Activated CD8-positive, alpha-beta memory T cell treated with anti-CD3 and anti-CD28 coated beads, Interleukin-2, amount 10 ng/mL, durations not matched to agents 7 days and 5 days (primary cell): ENCODE results near the gene TTLL12. TPM values are rescaled to one million over a fixed set of nuclear protein-coding genes. Genes with fewer than 3 reads are reported as not detected.
"Not testable (repeated sequence)": the region's sequence is repeated elsewhere in the genome, so short reads cannot be mapped to it uniquely, and the experiment has no call there.

ENCODE experiments used
- ATAC-seq: fragments of 150-1000 bp; cut with Tn5 transposase; one replicate; pipeline ENCODE4 v1.10.0; 2021; ENCODE audit warnings: moderate library complexity
- CTCF ChIA-PET: fragments of 350-600 bp; sonication (Branson Sonifier 250); formaldehyde crosslinking; loops from one replicate; lab custom pipeline; 2021; ENCODE audit warnings: antibody characterized with exemption; lab: Charles Lee
- DNase-seq: peaks from one replicate; pipeline ENCODE4 v3.0.0-alpha.2; 2020
- H3K27ac Mint-ChIP-seq: one replicate; pipeline ENCODE4 v1.8.0; 2021; ENCODE audit warnings: mild to moderate bottlenecking, mixed read lengths
- H3K27me3 Mint-ChIP-seq: one replicate; pipeline ENCODE4 v1.8.0; 2021; ENCODE audit warnings: mixed read lengths
- H3K36me3 Mint-ChIP-seq: one replicate; pipeline ENCODE4 v1.8.0; 2021; ENCODE audit warnings: mild to moderate bottlenecking, mixed read lengths
- H3K4me1 Mint-ChIP-seq: one replicate; pipeline ENCODE4 v1.8.0; 2021; ENCODE audit warnings: mixed read lengths
- H3K4me3 Mint-ChIP-seq: one replicate; pipeline ENCODE4 v1.8.0; 2021; ENCODE audit warnings: mild to moderate bottlenecking, moderate library complexity, mixed read lengths
- H3K9me3 Mint-ChIP-seq: one replicate; pipeline ENCODE4 v1.8.0; 2022; ENCODE audit warnings: low read depth, mixed read lengths
- total RNA-seq, 2 experiments: library from RNA; stranded (reverse); gene quantifications; one replicate each; pipeline ENCODE4 v1.2.3, GENCODE V29; 2021

TTLL12 gene
- total RNA-seq, 2 experiments from 2014 or later = 40.3 to 49.7 TPM

DNA sequence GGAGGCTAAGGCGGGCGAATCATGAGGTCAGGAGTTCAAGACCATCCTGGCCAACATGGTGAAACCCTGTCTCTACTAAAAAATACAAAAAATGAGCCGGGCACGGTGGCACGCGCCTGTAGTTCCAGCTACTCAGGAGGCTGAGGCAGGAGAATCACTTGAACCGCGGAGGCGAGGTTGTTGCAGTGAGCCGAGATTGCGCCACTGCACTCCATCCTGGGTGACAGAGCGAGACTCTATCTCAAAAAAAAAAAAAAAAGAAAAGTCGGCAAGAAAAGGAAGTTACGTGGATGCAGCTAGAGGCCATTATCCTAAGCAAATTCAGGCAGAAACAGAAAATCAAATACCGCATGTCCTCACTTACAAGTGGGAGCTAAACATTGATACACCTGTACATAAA is 40.6 kb downstream of the TTLL12 start:
- peaks cover 38% of the 10 kb centered on the region for H3K4me1 Mint-ChIP-seq
- CTCF ChIA-PET = interaction anchor here (0.7 to 1.0 kb wide), 2 partner anchors 193 to 200 kb away, joined by 3 to 4 read pairs; no protein-coding TSS in a partner anchor
- not testable (repeated sequence) for ATAC-seq, DNase-seq, H3K9me3 Mint-ChIP-seq, H3K27ac Mint-ChIP-seq, H3K4me3 Mint-ChIP-seq, H3K27me3 Mint-ChIP-seq, H3K36me3 Mint-ChIP-seq

DNA sequence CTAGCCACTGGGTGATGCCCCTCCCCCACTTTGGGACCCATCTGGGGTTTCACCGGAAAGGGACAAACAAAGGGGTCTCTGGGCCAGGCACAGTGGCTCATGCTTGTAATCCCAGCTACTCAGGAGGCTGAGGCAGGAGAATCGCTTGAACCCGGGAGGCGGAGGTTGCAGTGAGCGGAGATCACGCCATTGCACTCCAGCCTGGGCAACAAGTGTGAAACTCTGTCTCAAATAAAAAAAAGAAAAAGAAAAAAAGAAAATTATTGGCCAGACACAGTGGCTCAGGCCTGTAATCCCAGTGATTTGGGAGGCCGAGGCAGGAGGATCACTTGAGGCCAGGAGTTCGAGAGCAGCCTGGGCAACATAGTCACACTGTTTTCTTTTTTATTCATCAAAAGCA is 41.6 kb downstream of the TTLL12 start:
- not testable (repeated sequence) for H3K4me3 Mint-ChIP-seq, ATAC-seq, H3K27ac Mint-ChIP-seq, H3K36me3 Mint-ChIP-seq, DNase-seq, H3K9me3 Mint-ChIP-seq, H3K27me3 Mint-ChIP-seq
- peaks cover 37% of the 10 kb centered on the region for H3K4me1 Mint-ChIP-seq
- CTCF ChIA-PET = interaction anchor here (1.0 kb wide), 1 partner anchor 201 kb away, joined by 3 read pairs; no protein-coding TSS in a partner anchor

DNA sequence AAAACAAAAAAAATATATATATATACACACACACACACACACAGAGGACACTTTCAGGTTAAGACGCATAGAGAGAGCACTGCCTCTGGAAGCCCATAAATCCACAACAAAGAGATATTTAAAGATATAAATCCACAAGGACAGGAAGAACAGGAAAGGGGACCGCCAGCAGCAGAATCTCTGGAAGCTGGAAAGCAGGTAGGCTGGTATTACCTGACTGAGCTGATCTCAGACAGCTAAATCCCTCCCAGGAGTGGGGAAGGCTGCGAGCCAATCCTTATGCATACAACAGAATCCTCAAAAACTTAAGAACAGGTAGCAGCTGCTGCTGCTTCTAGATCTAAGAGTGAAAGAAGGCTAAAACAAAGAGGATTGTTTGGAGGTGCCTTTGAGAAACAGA is 42.0 kb downstream of the TTLL12 start:
- Mint-ChIP-seq H3K27ac (no peak overlapping the region), H3K9me3 (no peaks in the 10 kb centered on the region), H3K27me3 (no peaks in the 10 kb centered on the region), H3K36me3 (peaks cover 7% of the 10 kb centered on the region), H3K4me3 (no peak overlapping the region), H3K4me1 (peaks cover 37% of the 10 kb centered on the region)
- DNase-seq (no peak), ATAC-seq (no peak)
- CTCF ChIA-PET = no interaction called here

DNA sequence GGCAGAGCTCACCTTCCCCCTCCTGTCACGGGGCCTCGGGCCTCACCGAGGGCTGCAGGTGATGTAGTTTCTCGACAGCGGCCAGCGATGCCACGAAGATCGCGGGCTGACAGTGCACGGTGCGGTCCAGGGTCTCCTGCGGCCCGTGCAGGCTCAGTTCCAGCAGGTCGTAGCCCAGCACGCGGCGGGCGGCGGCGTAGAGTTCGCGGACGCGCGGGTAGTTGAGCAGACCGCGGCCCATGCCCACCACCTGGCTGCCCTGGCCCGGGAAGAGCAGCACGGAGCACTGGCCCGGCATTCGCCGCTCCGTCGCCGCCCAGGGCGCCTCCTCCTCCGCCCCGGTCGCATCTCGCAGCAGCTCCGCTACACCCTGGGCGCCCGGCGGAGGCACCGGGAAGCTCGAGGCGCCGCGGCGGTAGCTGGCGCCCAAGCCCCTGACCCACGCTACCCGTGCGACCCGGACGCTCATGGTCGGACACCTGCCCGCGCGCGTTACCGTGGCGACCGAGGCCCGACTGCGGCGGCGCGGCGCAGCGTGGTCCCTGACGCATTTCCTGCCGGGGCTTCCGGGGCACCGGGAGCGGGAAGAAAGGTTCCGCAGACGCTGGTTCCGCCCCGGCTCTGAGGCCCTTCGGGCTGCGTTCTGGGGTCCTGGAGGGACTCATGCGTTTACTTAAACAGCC is 43.9 kb downstream of the TTLL12 start, which contains the start of gene MCAT:
MCAT (minus strand) TSS at position 519 of the 683 bp plus-strand sequence; CDS start at position 469, 50 bp downstream.
- H3K36me3 Mint-ChIP-seq = peaks cover 11% of the 10 kb centered on the region
- ATAC-seq = peak; percentile 90
- H3K4me3 Mint-ChIP-seq = peak within 1 kb of the TSS; percentile 91
- CTCF ChIA-PET = interaction anchor here (0.6 to 2.3 kb wide), 5 partner anchors 10 to 1471 kb away, joined by 3 to 10 read pairs (median 3); partner anchors contain the start of gene BIK
- H3K27ac Mint-ChIP-seq = peak within 1 kb of the TSS; percentile 90
- H3K27me3 Mint-ChIP-seq = no peaks in the 10 kb centered on the region
- no peaks in the 10 kb centered on the region for H3K9me3 Mint-ChIP-seq
- peaks cover 30% of the 10 kb centered on the region for H3K4me1 Mint-ChIP-seq
- peak; percentile 88 for DNase-seq

DNA sequence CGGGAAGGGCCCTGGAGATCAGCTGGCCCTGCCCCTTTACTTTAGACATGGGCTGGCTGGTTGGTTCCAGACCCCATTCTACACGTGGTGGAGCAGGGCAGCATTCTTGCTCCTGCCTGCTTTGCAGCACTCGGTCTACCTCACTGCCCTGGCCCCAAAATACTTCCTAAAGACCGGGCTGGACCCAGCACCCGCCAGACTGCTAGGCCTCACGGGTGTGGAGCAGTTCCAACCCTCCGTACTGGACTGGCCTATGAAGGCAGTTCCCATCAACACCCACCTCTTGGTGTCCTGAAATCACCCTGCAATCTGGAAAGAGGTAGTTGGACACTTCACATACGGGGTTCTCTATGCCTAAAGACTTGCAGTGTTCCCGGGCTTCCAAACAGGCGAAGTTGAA is 50.1 kb downstream of the TTLL12 start:
- CTCF ChIA-PET = interaction anchor here (0.6 to 2.1 kb wide), 6 partner anchors 10 to 428 kb away, joined by 3 to 11 read pairs (median 4); partner anchors contain the start of gene BIK
- no peak for ATAC-seq
- DNase-seq = no peak
- H3K27ac Mint-ChIP-seq = no peak overlapping the region
- H3K27me3 Mint-ChIP-seq = no peaks in the 10 kb centered on the region
- peaks cover 21% of the 10 kb centered on the region for H3K36me3 Mint-ChIP-seq
- H3K4me3 Mint-ChIP-seq = no peak overlapping the region
- peaks cover 9% of the 10 kb centered on the region for H3K4me1 Mint-ChIP-seq
- no peaks in the 10 kb centered on the region for H3K9me3 Mint-ChIP-seq

DNA sequence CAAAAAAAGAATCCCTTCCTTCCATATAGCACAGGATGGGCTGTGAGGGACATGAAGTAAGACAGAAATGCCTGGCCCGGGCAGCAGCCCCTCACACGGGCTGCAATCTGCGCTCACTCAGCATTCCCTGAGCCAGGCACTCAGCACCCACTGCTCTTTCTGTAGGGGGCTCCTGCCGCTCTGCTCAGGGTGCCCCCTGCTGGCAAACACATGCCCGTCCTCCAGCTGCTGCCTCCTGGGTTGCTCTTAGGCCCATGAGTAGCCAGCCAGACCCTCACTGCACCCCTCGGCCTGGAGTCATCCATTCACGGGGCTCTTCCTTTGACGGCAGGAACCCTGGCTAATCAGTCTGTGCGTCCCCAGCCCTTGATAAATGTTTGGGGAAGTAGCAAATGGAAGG is 50.7 kb downstream of the TTLL12 start:
- DNase-seq (peak; percentile 56), ATAC-seq (peak; percentile 68)
- peaks cover 5% of the 10 kb centered on the region for H3K4me1 Mint-ChIP-seq
- H3K9me3 Mint-ChIP-seq = no peaks in the 10 kb centered on the region
- CTCF ChIA-PET = interaction anchor here (0.6 to 2.1 kb wide), 6 partner anchors 10 to 428 kb away, joined by 3 to 11 read pairs (median 4); partner anchors contain the start of gene BIK
- H3K27me3 Mint-ChIP-seq = no peaks in the 10 kb centered on the region
- H3K27ac Mint-ChIP-seq = no peak overlapping the region
- no peak overlapping the region for H3K4me3 Mint-ChIP-seq
- H3K36me3 Mint-ChIP-seq = peaks cover 21% of the 10 kb centered on the region

DNA sequence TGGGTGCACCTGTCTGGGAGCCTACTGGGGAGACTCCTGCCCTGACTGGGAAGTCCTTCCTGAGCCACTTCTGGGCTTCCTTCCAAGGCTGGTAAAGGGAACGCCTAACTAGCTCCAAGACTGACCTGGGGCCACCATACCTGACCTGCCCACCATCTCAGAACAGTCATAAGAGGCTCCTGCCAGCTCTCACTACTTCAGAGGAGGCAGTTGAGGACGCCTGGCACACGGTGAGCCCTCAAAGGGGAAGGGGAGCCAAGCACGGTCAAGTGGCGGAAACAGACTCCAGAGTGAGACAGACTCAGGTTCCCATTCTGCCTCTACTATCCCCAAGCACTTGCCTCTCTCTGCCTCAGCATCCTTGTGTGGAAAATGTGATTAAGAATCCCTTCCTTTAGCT is 51.4 kb downstream of the TTLL12 start:
- Mint-ChIP-seq H3K4me3 (no peak overlapping the region), H3K27me3 (no peaks in the 10 kb centered on the region), H3K36me3 (peaks cover 18% of the 10 kb centered on the region), H3K4me1 (no peaks in the 10 kb centered on the region), H3K9me3 (no peaks in the 10 kb centered on the region), H3K27ac (no peak overlapping the region)
- ATAC-seq = no peak
- DNase-seq = no peak
- CTCF ChIA-PET = interaction anchor here (1.2 to 2.1 kb wide), 4 partner anchors 9 to 28 kb away, joined by 3 to 11 read pairs (median 6); partner anchors contain the start of gene BIK

DNA sequence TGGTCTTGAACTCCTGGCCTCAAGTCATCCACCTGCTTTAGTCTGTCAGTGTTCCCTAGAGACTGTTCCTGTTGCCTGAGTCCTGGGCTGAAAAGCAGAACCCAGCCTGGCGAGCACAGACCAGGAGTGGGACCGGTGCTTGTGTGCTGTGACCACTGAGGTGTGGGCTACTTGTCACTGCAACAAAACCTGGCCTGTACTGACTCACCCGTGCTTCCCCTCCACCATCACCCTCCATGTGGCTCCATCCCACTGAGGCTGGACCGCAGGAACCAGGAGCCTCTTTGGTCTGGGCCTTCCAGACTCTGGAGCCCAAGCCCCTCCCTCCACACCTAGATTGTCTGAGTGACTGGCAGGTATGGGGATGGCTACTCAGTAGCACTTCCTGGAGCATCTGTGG is 52.4 kb downstream of the TTLL12 start:
- ATAC-seq (no peak), DNase-seq (no peak)
- peaks cover 13% of the 10 kb centered on the region for H3K36me3 Mint-ChIP-seq
- no peaks in the 10 kb centered on the region for H3K27me3 Mint-ChIP-seq
- no peak overlapping the region for H3K27ac Mint-ChIP-seq
- no peak overlapping the region for H3K4me3 Mint-ChIP-seq
- H3K9me3 Mint-ChIP-seq = no peaks in the 10 kb centered on the region
- CTCF ChIA-PET = no interaction called here
- no peaks in the 10 kb centered on the region for H3K4me1 Mint-ChIP-seq

DNA sequence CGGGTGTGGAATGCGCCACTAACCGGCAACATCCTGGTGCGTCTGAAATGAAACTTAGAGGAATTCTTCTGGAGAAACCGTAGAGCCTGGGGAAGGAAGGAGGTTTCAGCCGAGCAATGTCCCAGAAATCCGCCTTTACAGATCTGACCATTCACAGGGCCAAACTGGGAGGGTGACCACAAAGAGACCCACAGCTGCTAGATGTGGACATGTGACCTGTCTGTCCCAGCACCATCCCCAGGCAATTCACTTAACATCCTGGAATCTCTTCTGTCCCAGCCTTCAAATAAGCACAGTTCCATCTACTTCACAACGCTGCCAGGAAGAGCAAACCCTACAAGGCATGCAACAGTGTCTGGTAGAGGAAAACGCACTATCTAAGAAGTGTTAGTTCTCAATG is 53.5 kb downstream of the TTLL12 start:
- no peaks in the 10 kb centered on the region for H3K27me3 Mint-ChIP-seq
- no peak overlapping the region for H3K4me3 Mint-ChIP-seq
- ATAC-seq (no peak), DNase-seq (no peak)
- no peak overlapping the region for H3K27ac Mint-ChIP-seq
- H3K36me3 Mint-ChIP-seq = peaks cover 10% of the 10 kb centered on the region
- H3K4me1 Mint-ChIP-seq = peaks cover 3% of the 10 kb centered on the region
- CTCF ChIA-PET = no interaction called here
- H3K9me3 Mint-ChIP-seq = no peaks in the 10 kb centered on the region

DNA sequence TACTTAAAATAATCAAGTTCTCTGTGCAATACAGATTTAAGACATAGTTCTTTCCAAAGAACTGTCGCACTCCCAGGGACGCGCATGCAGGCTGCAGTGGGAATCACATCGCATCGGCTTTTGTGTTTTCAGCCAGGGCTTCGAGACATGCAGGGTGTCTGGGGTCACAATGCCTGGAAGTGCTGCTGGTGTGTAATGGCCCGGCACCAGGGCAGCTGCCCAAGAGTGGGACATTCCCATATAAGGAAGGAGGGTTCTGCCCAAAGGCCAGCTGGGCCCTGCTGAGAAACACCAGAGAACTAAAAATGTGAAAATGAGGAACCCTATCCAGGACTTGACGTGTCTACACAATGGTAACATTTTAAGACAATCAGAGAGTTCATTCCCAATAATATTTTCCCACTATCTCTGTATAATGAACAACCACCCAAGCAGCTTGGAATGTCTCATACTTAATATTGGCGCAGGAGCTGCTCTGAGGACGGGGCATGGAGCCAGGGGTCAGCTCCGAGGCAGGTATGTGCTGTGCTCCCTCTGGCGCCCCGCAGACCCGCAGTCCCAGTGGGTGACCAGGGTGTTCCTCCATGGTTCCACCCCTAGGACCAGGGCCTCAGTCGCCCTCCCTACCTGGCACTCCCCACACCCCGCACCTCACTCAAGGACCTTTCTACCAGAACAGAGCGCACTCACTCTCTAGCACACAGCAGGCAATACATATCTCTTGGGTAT is 55.0 kb downstream of the TTLL12 start:
- peaks cover 10% of the 10 kb centered on the region for H3K36me3 Mint-ChIP-seq
- H3K27ac Mint-ChIP-seq = no peak overlapping the region
- H3K27me3 Mint-ChIP-seq = no peaks in the 10 kb centered on the region
- DNase-seq (no peak), ATAC-seq (no peak)
- H3K4me3 Mint-ChIP-seq = no peak overlapping the region
- CTCF ChIA-PET = no interaction called here
- no peaks in the 10 kb centered on the region for H3K9me3 Mint-ChIP-seq
- H3K4me1 Mint-ChIP-seq = peaks cover 3% of the 10 kb centered on the region

DNA sequence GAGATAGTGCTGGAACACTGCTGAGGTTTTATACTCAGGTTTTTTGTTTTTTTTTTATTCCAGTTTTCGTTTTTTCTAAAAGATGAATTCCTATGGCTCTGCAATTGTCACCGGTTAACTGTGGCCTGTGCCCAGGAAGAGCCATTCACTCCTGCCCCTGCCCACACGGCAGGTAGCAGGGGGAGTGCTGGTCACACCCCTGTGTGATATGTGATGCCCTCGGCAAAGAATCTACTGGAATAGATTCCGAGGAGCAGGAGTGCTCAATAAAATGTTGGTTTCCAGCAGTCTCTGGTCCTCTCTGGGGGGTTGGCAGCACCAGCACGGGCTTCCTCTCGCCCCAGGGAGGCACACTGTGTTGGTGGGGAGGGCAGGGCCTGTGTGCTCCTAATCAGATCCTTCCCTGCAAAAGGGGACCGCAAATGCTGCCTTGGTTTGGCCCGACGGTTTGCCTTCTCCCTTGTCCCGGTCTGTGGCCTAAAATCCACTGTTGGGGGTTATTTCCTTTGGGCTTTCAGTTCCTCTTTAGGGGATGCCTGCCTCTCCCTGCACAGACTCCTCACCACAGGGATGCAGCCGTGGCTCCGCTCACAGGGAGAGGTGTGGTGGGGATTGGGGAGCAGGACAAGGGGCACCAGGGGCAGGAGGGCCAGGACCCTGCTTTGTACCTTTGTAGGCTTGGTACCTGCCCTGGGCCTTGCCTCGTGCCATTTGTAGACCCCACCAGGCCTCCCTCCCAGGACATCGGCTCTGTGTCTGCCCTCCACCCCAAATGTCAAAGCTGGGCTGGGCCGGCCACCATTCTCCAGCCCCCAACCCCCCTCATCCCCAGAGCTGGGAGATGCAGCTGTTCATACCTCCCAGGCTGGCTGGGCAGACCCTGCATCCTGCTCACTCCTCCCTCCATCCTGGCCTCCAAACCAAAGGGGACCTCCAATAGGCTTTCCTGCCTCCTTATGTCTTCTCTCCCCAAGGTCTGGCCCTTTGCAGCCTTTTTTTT is 57.2 kb downstream of the TTLL12 start:
- CTCF ChIA-PET = no interaction called here

DNA sequence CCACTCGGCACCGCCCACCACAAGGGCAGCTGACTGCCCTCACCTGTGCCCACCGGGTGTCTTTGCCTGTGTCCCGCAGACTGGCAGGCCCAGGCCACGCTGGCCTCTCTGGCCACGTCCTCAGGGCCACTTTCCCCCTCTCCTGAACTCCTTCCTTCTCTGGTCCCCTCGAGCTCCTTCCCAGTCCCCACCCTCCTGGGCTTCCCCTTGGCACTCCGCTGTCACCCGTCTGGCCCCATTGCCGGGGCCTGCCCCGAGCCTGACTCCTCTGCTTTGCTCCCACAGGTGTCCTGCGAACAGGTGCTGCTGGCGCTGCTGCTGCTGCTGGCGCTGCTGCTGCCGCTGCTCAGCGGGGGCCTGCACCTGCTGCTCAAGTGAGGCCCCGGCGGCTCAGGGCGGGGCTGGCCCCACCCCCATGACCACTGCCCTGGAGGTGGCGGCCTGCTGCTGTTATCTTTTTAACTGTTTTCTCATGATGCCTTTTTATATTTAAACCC is 58.0 kb downstream of the TTLL12 start:
- no peaks in the 10 kb centered on the region for H3K9me3 Mint-ChIP-seq
- CTCF ChIA-PET = no interaction called here
- H3K27ac Mint-ChIP-seq = no peak overlapping the region
- peaks cover 2% of the 10 kb centered on the region for H3K36me3 Mint-ChIP-seq
- H3K4me3 Mint-ChIP-seq = no peak overlapping the region
- peaks cover 3% of the 10 kb centered on the region for H3K4me1 Mint-ChIP-seq
- DNase-seq (no peak), ATAC-seq (peak; percentile 10)
- no peaks in the 10 kb centered on the region for H3K27me3 Mint-ChIP-seq

More for the DNA sequence above, 57.2 kb downstream of the TTLL12 start:
- Mint-ChIP-seq H3K36me3 (peaks cover 6% of the 10 kb centered on the region), H3K4me1 (peaks cover 3% of the 10 kb centered on the region), H3K9me3 (no peaks in the 10 kb centered on the region), H3K27ac (no peak overlapping the region), H3K4me3 (no peak overlapping the region), H3K27me3 (no peaks in the 10 kb centered on the region)
- no peak for DNase-seq
- ATAC-seq = no peak
